ENCODE results near the gene BCOR.

GRCh38 chrX:40078489-40079227, 19.1 kb downstream of the BCOR start:
- TF ChIP-seq CTCF (IDR thresholded peaks at IDR 0.05) (no peak), POLR2A (IDR thresholded peaks at IDR 0.05) (no peak)
